H9 (cell line): ENCODE measurements around the gene CDH13. TPM values are rescaled to one million over a fixed set of nuclear protein-coding genes. Genes with fewer than 3 reads are reported as not detected.

Experiments used
- DNase-seq: peaks from one replicate; pipeline ENCODE4 v3.0.0-alpha.2; 2017
- H2AFZ ChIP-seq: one replicate; pipeline ENCODE4 v1.6.1; 2013; ENCODE audit warnings: mild to moderate bottlenecking, low read length, control low read depth, moderate library complexity
- H2AK5ac ChIP-seq: 2 replicates; pipeline ENCODE4 v1.6.1; 2013; ENCODE audit warnings: low read length, control low read depth, mixed read lengths; ENCODE audit not compliant: insufficient read length
- H2BK120ac ChIP-seq: one replicate; pipeline ENCODE4 v1.6.1; 2013; ENCODE audit warnings: low read depth, mild to moderate bottlenecking, low read length, control low read depth, inconsistent platforms; ENCODE audit not compliant: poor library complexity, severe bottlenecking
- H2BK12ac ChIP-seq: 2 replicates; pipeline ENCODE4 v1.6.1; 2013; ENCODE audit warnings: low read length, control low read depth, mixed read lengths, low read depth; ENCODE audit not compliant: insufficient read length
- H2BK15ac ChIP-seq: 2 replicates; pipeline ENCODE4 v1.6.1; 2013; ENCODE audit warnings: low read depth, low read length, control low read depth
- H2BK20ac ChIP-seq: one replicate; pipeline ENCODE4 v1.6.1; 2013; ENCODE audit warnings: low read depth, mild to moderate bottlenecking, low read length, control low read depth, inconsistent platforms; ENCODE audit not compliant: poor library complexity, severe bottlenecking
- H2BK5ac ChIP-seq: 2 replicates; pipeline ENCODE4 v1.6.1; 2013; ENCODE audit warnings: low read length, control low read depth, mixed read lengths; ENCODE audit not compliant: insufficient read length
- H3K14ac ChIP-seq: 2 replicates; pipeline ENCODE4 v1.6.1; 2013; ENCODE audit warnings: low read length, control low read depth; ENCODE audit not compliant: insufficient read depth
- H3K18ac ChIP-seq: 2 replicates; pipeline ENCODE4 v1.6.1; 2013; ENCODE audit warnings: low read depth, mild to moderate bottlenecking, mixed read lengths, low read length, control low read depth; ENCODE audit not compliant: insufficient read length
- H3K23ac ChIP-seq: 2 replicates; pipeline ENCODE4 v1.6.1; 2013; ENCODE audit warnings: low read length, control low read depth, mixed read lengths, low read depth; ENCODE audit not compliant: insufficient read length
- H3K23me2 ChIP-seq: 2 replicates; pipeline ENCODE4 v1.6.1; 2013; ENCODE audit warnings: low read depth, mild to moderate bottlenecking, mixed read lengths, low read length, control low read depth; ENCODE audit not compliant: insufficient read length, poor library complexity, severe bottlenecking
- H3K27ac ChIP-seq: 2 replicates; pipeline ENCODE4 v1.5.1; 2013; ENCODE audit warnings: low read length, control low read depth, mixed read lengths, low read depth; ENCODE audit not compliant: insufficient read length
- H3K27me3 ChIP-seq: 2 replicates; pipeline ENCODE4 v1.6.1; 2013; ENCODE audit warnings: low read length, control low read depth, inconsistent platforms; ENCODE audit not compliant: insufficient read depth
- H3K4ac ChIP-seq: 2 replicates; pipeline ENCODE4 v1.6.1; 2013; ENCODE audit warnings: low read depth, mild to moderate bottlenecking, control low read depth, inconsistent platforms, low read length, moderate library complexity
- H3K4me1 ChIP-seq: 2 replicates; pipeline ENCODE4 v1.6.1; 2013; ENCODE audit warnings: low read length, control low read depth, inconsistent platforms; ENCODE audit not compliant: insufficient read depth
- H3K4me2 ChIP-seq: 2 replicates; pipeline ENCODE4 v1.6.1; 2013; ENCODE audit warnings: low read length, control low read depth, mixed read lengths; ENCODE audit not compliant: insufficient read length, insufficient read depth
- H3K56ac ChIP-seq: 2 replicates; pipeline ENCODE4 v1.6.1; 2013; ENCODE audit warnings: low read depth, mild to moderate bottlenecking, mixed read lengths, low read length, control low read depth; ENCODE audit not compliant: insufficient read length
- H3K79me1 ChIP-seq: 2 replicates; pipeline ENCODE4 v1.6.1; 2013; ENCODE audit warnings: low read depth, mild to moderate bottlenecking, moderate library complexity, low read length, control low read depth, inconsistent platforms; ENCODE audit not compliant: insufficient read depth, poor library complexity, severe bottlenecking
- H3K79me2 ChIP-seq: 2 replicates; pipeline ENCODE4 v1.6.1; 2013; ENCODE audit warnings: low read length, control low read depth, inconsistent platforms; ENCODE audit not compliant: insufficient read depth
- H3K9ac ChIP-seq: 2 replicates; pipeline ENCODE4 v1.6.1; 2013; ENCODE audit warnings: low read length, control low read depth, mixed read lengths; ENCODE audit not compliant: insufficient read length; ENCODE audit errors: extremely low read depth
- H3K9me3 ChIP-seq: one replicate; pipeline ENCODE4 v1.6.1; 2013; ENCODE audit warnings: low read depth, low read length, inconsistent platforms; ENCODE audit not compliant: control insufficient read depth
- H3T11ph ChIP-seq: one replicate; pipeline ENCODE4 v1.6.1; 2013; ENCODE audit warnings: mild to moderate bottlenecking, low read length, control low read depth, inconsistent platforms
- H4K20me1 ChIP-seq: one replicate; pipeline ENCODE4 v1.6.1; 2013; ENCODE audit not compliant: control insufficient read depth, insufficient read length, insufficient read depth
- H4K5ac ChIP-seq: 2 replicates; pipeline ENCODE4 v1.6.1; 2013; ENCODE audit warnings: low read depth, mild to moderate bottlenecking, mixed read lengths, low read length, control low read depth; ENCODE audit not compliant: insufficient read length
- H4K8ac ChIP-seq: replicated peaks from 2 replicates; pipeline ENCODE4 v1.6.1; 2013; ENCODE audit warnings: low read length, control low read depth, mixed read lengths, low read depth; ENCODE audit not compliant: insufficient read length
- H4K91ac ChIP-seq: 2 replicates; pipeline ENCODE4 v1.6.1; 2013; ENCODE audit warnings: low read depth, mild to moderate bottlenecking, moderate library complexity, mixed read lengths, low read length, control low read depth; ENCODE audit not compliant: insufficient read length
- H3K27ac Mint-ChIP-seq, 3 experiments: 2 replicates in 2 of 3; 3 replicates in 1 of 3; pipeline ENCODE4 v1.8.0; 2020 to 2021; ENCODE audit warnings: mixed read lengths in 3 of 3, mild to moderate bottlenecking in 1 of 3, moderate library complexity in 1 of 3
- H3K27me3 Mint-ChIP-seq: 2 replicates; pipeline ENCODE4 v1.8.0; 2021; ENCODE audit warnings: low read depth, mild to moderate bottlenecking, moderate library complexity, mixed read lengths
- H3K36me3 Mint-ChIP-seq, 3 experiments: 2 replicates in 2 of 3; 3 replicates in 1 of 3; pipeline ENCODE4 v1.8.0; 2020 to 2021; ENCODE audit warnings: low read depth in 3 of 3, mixed read lengths in 3 of 3; ENCODE audit not compliant: insufficient read depth in 1 of 3
- H3K4me1 Mint-ChIP-seq, 2 experiments: 2 replicates each; pipeline ENCODE4 v1.8.0; 2020; ENCODE audit warnings: mixed read lengths in 2 of 2
- H3K4me3 Mint-ChIP-seq, 2 experiments: 2 replicates in 1 of 2; 3 replicates in 1 of 2; pipeline ENCODE4 v1.8.0; 2020 to 2021; ENCODE audit warnings: mild to moderate bottlenecking in 2 of 2, mixed read lengths in 2 of 2, moderate library complexity in 1 of 2
- H3K9me3 Mint-ChIP-seq, 2 experiments: 2 replicates in 1 of 2; 3 replicates in 1 of 2; pipeline ENCODE4 v1.8.0; 2020; ENCODE audit warnings: mild to moderate bottlenecking in 2 of 2, mixed read lengths in 2 of 2, moderate library complexity in 1 of 2
- CTCF ChIP-seq: fragments of 200-600 bp; sonication (generic); conservative IDR thresholded peaks from 3 replicates; pipeline ENCODE4 v1.8.0; 2021; ENCODE audit warnings: antibody characterized with exemption, mild to moderate bottlenecking
- WGBS: extraction: QIAGEN DNeasy Blood & Tissue Kit; methylation state at CpG from one replicate; pipeline ENCODE4 v1.1.7; 2013; ENCODE audit warnings: missing lambda C conversion rate, low lambda C conversion rate, mixed read lengths; ENCODE audit not compliant: insufficient read length; ENCODE audit errors: extremely low coverage; 5-methylcytosine and 5-hydroxymethylcytosine counted together
- total RNA-seq: library from RNA; stranded (reverse); gene quantifications from 2 replicates; pipeline ENCODE4 v1.2.1, GENCODE V29; 2021

The CDH13 gene
- total RNA-seq, 1 experiment from 2014 or later: 1.5 TPM

- Histone ChIP-seq H2BK5ac (no peak overlapping the region), H3K79me2 (no peaks in the 10 kb centered on the region), H4K5ac (no peak overlapping the region), H3K56ac (no peak overlapping the region), H3K27me3 (no peaks in the 10 kb centered on the region), H3K18ac (no peak overlapping the region), H3K4me1 (no peaks in the 10 kb centered on the region), H3K23ac (no peak overlapping the region), H2BK120ac (no peak overlapping the region), H2BK15ac (no peak overlapping the region), H3K23me2 (no peaks in the 10 kb centered on the region), H3K14ac (no peak overlapping the region), H2AK5ac (no peak overlapping the region), H4K8ac (no peak overlapping the region), H3T11ph (no peak overlapping the region), H3K9ac (no peak overlapping the region), H3K79me1 (no peaks in the 10 kb centered on the region), H3K4me2 (no peak overlapping the region), H4K20me1 (no peaks in the 10 kb centered on the region), H2BK20ac (no peak overlapping the region), H3K9me3 (peaks cover 1% of the 10 kb centered on the region), H2AFZ (no peak overlapping the region), H2BK12ac (no peak overlapping the region), H3K4ac (no peak overlapping the region), H4K91ac (no peak overlapping the region), H3K27ac (no peak overlapping the region)
- no peak for TF ChIP-seq CTCF
- DNase-seq: no peak
- Mint-ChIP-seq H3K27ac (no peak overlapping the region), H3K36me3 (peaks cover 0 to 7% (median 5%) of the 10 kb centered on the region in 3 experiments; a peak in 5 of 7 replicates), H3K4me1 (peaks cover 9% of the 10 kb centered on the region in 2 experiments), H3K4me3 (no peak overlapping the region), H3K27me3 (peaks cover 2% of the 10 kb centered on the region), H3K9me3 (peaks cover 7 to 10% of the 10 kb centered on the region in 2 experiments)
- WGBS: no CpG with 5 or more reads among the region's 6 CpGs
Measured at GRCh38 chr16:83676086-83676485, 1049.3 kb downstream of the CDH13 start.
